NCI-H2029 (cell line): Measurements from ENCODE around the gene COL5A1.

ENCODE experiments used
- DNase-seq: peaks from one replicate; lab custom pipeline; 2025; lab: John Stamatoyannopoulos, UW

Gene COL5A1

GRCh38 chr9:134818591-134818990, 177.0 kb downstream of the COL5A1 start:
- no peak for DNase-seq

- DNase-seq: no peak
These were observed 179.3 kb downstream of the COL5A1 start for GRCh38 chr9:134820901-134821300.

GRCh38 chr9:134822541-134822940, 180.9 kb downstream of the COL5A1 start:
- no peak for DNase-seq

GRCh38 chr9:134823623-134824022, 182.0 kb downstream of the COL5A1 start:
- no peak for DNase-seq

- no peak for DNase-seq
These were observed 183.0 kb downstream of the COL5A1 start for GRCh38 chr9:134824583-134824982.

DNA sequence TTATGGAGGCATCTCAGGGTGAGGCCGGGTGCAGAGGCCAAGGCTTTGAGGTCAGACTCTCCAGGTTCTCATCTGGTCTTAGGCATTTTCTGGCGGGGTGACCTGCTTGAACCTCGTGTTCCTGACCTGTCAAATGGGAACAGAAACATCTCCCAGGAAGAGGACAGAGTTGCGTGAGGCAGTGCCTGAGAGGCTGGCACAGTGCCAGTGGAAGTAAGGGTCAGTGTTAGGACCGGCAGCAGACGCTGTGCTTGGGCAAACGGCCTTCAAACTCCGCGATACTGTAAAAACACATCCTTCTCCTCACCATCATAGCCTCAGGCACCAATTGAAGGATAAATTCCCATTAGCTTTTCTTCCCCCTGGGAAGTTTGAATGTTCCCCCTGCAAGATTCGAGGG, 183.4 kb downstream of the COL5A1 start:
- no peak for DNase-seq

GRCh38 chr9:134826336-134827285, 185.0 kb downstream of the COL5A1 start:
- DNase-seq: no peak

- DNase-seq: no peak
These were observed 186.0 kb downstream of the COL5A1 start for GRCh38 chr9:134827559-134827958.

- no peak for DNase-seq
These were observed 186.4 kb downstream of the COL5A1 start for GRCh38 chr9:134827993-134828392.

- DNase-seq: no peak
These were observed 187.3 kb downstream of the COL5A1 start for GRCh38 chr9:134828892-134829291.

- no peak for DNase-seq
These were observed 187.8 kb downstream of the COL5A1 start for GRCh38 chr9:134829356-134829937.

GRCh38 chr9:134830126-134830525, 188.5 kb downstream of the COL5A1 start:
- no peak for DNase-seq

DNA sequence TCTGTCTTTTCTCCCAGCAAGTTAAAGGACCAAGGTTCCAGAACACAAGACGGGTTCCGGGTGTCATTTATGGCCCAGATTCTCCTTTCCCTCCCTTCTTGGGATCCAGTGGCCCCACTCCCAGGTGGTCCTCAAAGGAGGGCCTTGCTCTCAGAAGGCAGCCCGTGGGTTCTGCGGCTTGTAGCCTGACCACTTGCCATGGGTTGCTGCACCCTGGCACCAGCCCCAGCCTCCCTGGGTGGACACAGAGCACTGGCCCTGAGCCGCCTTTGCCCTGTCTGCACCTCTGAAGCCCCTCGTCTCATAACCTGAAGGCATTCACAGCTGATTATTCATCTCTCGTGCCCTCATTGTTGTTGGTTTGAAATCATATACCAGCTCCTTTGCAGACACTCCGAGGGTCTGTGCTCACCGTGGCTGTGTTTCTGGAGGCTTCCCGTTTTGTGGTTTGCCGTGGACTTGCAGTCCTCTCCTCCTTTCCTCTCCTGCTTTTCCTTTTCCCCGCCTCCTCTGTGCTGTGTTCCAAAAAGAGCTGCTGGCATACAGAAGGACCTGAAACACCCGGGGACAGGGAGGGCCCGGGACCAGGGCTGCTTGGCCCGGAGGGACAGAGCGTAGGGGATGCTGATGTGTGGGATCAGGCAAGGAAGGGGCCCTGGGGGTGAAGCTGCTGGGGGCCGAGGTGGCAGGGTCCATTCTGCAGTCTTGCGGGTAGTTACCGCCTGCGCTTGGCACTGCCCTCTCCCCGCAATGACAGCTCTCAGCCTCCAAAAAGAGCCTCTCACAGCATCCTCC, 189.5 kb downstream of the COL5A1 start:
- DNase-seq: no peak

- DNase-seq: no peak
These were observed 190.9 kb downstream of the COL5A1 start for GRCh38 chr9:134832471-134832870.

DNA sequence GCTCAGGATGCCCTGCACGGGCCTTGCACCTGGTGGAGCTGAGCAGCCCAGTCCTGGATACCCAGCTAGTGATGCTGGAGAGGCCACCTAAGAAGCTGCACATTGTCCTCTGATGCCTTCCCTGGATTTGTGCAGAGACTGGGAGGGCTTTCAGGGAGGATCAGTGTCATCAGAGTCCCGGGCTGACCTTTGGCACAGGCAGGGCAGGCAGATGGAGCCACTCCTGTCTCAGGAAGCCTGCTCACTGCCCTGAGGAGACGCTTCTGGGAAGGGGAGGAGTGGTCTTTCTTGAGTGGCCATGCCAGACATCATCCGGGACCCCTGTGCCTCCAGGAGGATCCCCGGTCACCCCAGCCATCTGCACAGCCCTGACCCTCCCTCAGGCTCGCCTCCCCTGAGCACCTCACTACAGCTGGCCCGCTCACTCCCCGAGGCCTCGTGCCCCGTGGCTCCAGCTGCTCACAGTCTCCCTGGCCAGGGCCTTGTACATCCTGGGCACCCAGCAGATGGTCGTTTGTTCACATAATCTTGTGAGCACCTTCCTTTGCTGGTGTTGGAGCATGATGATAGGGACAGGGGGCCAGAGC, 191.8 kb downstream of the COL5A1 start:
- no peak for DNase-seq

GRCh38 chr9:134834217-134834956, 192.8 kb downstream of the COL5A1 start:
- DNase-seq: no peak

DNA sequence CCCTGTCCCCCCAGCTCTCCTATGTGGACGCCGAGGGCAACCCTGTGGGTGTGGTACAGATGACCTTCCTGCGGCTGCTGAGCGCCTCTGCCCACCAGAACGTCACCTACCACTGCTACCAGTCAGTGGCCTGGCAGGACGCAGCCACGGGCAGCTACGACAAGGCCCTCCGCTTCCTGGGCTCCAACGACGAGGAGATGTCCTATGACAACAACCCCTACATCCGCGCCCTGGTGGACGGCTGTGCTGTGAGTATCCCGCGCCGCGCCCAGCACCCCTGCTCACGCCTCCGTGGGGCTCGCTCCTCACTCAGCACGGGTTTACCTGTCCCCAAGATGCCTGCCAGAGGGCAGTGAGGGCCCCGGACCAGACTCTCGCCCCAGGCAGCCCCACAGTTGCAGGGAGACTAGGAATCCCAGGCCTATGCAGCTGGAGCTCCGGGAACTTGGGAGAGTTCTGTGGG, 193.4 kb downstream of the COL5A1 start:
- DNase-seq: no peak

GRCh38 chr9:134835448-134835847, 193.8 kb downstream of the COL5A1 start:
- no peak for DNase-seq

DNA sequence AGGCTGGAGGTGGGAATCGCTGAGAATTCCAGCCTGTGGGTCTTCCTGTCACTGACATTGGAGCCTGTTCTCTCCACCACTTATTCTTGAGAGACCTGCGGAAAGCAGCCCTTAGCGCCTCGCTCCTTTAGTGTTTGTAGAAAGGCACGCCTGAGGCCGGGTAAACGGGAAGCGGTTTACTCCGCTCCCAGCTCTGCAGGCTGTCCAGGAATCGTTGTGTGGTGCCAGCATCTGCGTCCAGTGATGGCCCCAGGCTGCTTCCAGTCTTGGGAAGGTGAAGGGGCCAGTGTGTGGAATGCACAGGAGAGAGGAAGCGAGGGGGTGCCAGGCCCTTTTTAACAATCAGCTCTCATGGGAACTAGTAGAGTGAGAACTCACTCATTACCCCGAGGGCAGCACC, 194.4 kb downstream of the COL5A1 start:
- DNase-seq: no peak

GRCh38 chr9:134836406-134836970, 194.9 kb downstream of the COL5A1 start:
- DNase-seq: no peak

GRCh38 chr9:134837529-134837928, 195.9 kb downstream of the COL5A1 start:
- no peak for DNase-seq
